ENCODE measurements around the gene TAF11L8. TPM values are rescaled to one million over a fixed set of nuclear protein-coding genes. Genes with fewer than 3 reads are reported as not detected.
"Not testable (repeated sequence)": the region's sequence is repeated elsewhere in the genome, so short reads cannot be mapped to it uniquely, and the experiment has no call there.

The TAF11L8 gene
- total and polyA plus RNA-seq, 4 donors: not detected

GRCh38 chr5:17604951-17605350, 14.2 kb upstream of the TAF11L8 start:
- Histone ChIP-seq H3K9ac (ENCODE audit: low read depth in 1 of 2, low read length in 2 of 2) (no peak overlapping the region), H3K4me1 (ENCODE audit: control insufficient read depth in 4 of 4, insufficient read depth in 4 of 4, low read length in 3 of 4) (no peaks in the 10 kb centered on the region), H3K4me3 (ENCODE audit: low read depth in 1 of 3, low read length in 3 of 3) (no peak overlapping the region), H3K9me3 (ENCODE audit: control insufficient read depth in 4 of 4, low read length in 3 of 4) (no peaks in the 10 kb centered on the region), H3K27ac (ENCODE audit: low read depth in 1 of 2, low read length in 2 of 2) (no peak overlapping the region), H3K36me3 (ENCODE audit: control insufficient read depth in 4 of 4, insufficient read depth in 3 of 4, low read depth in 1 of 4, low read length in 3 of 4) (no peaks in the 10 kb centered on the region), H3K27me3 (ENCODE audit: control insufficient read depth in 4 of 4, insufficient read depth in 4 of 4, low read length in 3 of 4) (peaks cover 0 to 2% (median 0%) of the 10 kb centered on the region in 4 donors)
- DNase-seq (ENCODE audit: low spot score): no peak
- TF ChIP-seq FOXA2 (IDR thresholded peaks at IDR 0.05) (no peak), ZBTB33 (IDR thresholded peaks at IDR 0.05) (no peak), YY1 (IDR thresholded peaks at IDR 0.05) (no peak), JUND (IDR thresholded peaks at IDR 0.05) (no peak), CTCF (IDR thresholded peaks at IDR 0.05; ENCODE audit: low read depth, low read length, missing input control) (no peak), RAD21 (IDR thresholded peaks at IDR 0.05) (no peak), ATF3 (IDR thresholded peaks at IDR 0.05) (no peak), NR2F2 (IDR thresholded peaks at IDR 0.05) (no peak), TAF1 (conservative IDR thresholded peaks at IDR 0.05) (no peak)
- 89% methylated on average over 14 of the region's 14 CpGs for WGBS

- not testable (repeated sequence) for H3K27me3 ChIP-seq (ENCODE audit: control insufficient read depth in 4 of 4, insufficient read depth in 4 of 4, low read length in 3 of 4); DNase-seq (ENCODE audit: low spot score); H3K36me3 ChIP-seq (ENCODE audit: control insufficient read depth in 4 of 4, insufficient read depth in 3 of 4, low read depth in 1 of 4, low read length in 3 of 4); H3K4me1 ChIP-seq (ENCODE audit: control insufficient read depth in 4 of 4, insufficient read depth in 4 of 4, low read length in 3 of 4); H3K9ac ChIP-seq (ENCODE audit: low read depth in 1 of 2, low read length in 2 of 2); H3K9me3 ChIP-seq (ENCODE audit: control insufficient read depth in 4 of 4, low read length in 3 of 4); H3K27ac ChIP-seq (ENCODE audit: low read depth in 1 of 2, low read length in 2 of 2); H3K4me3 ChIP-seq (ENCODE audit: low read depth in 1 of 3, low read length in 3 of 3)
- 61% methylated on average over 6 of the region's 6 CpGs for WGBS
Measured at GRCh38 chr5:17603880-17604279, 13.1 kb upstream of the TAF11L8 start, which contains the start of gene TAF11L11. Gene TAF11L11, plus strand, starts transcription at chr5:17604183.

GRCh38 chr5:17597728-17598127, 7.0 kb upstream of the TAF11L8 start, which contains the start of gene TAF11L10:
Gene TAF11L10, minus strand, starts transcription at chr5:17597828.
- not testable (repeated sequence) for H3K4me1 ChIP-seq (ENCODE audit: control insufficient read depth in 4 of 4, insufficient read depth in 4 of 4, low read length in 3 of 4); DNase-seq (ENCODE audit: low spot score); H3K9ac ChIP-seq (ENCODE audit: low read depth in 1 of 2, low read length in 2 of 2); H3K27me3 ChIP-seq (ENCODE audit: control insufficient read depth in 4 of 4, insufficient read depth in 4 of 4, low read length in 3 of 4); H3K27ac ChIP-seq (ENCODE audit: low read depth in 1 of 2, low read length in 2 of 2); H3K4me3 ChIP-seq (ENCODE audit: low read depth in 1 of 3, low read length in 3 of 3); H3K36me3 ChIP-seq (ENCODE audit: control insufficient read depth in 4 of 4, insufficient read depth in 3 of 4, low read depth in 1 of 4, low read length in 3 of 4); H3K9me3 ChIP-seq (ENCODE audit: control insufficient read depth in 4 of 4, low read length in 3 of 4)
- WGBS: no CpG with 5 or more reads among the region's 15 CpGs

GRCh38 chr5:17594255-17594654, 3.5 kb upstream of the TAF11L8 start, which contains the start of gene TAF11L9:
Gene TAF11L9, minus strand, starts transcription at chr5:17594394.
- not testable (repeated sequence) for H3K27ac ChIP-seq (ENCODE audit: low read depth in 1 of 2, low read length in 2 of 2); H3K4me3 ChIP-seq (ENCODE audit: low read depth in 1 of 3, low read length in 3 of 3); DNase-seq (ENCODE audit: low spot score); H3K27me3 ChIP-seq (ENCODE audit: control insufficient read depth in 4 of 4, insufficient read depth in 4 of 4, low read length in 3 of 4); H3K4me1 ChIP-seq (ENCODE audit: control insufficient read depth in 4 of 4, insufficient read depth in 4 of 4, low read length in 3 of 4); H3K9me3 ChIP-seq (ENCODE audit: control insufficient read depth in 4 of 4, low read length in 3 of 4); H3K9ac ChIP-seq (ENCODE audit: low read depth in 1 of 2, low read length in 2 of 2); H3K36me3 ChIP-seq (ENCODE audit: control insufficient read depth in 4 of 4, insufficient read depth in 3 of 4, low read depth in 1 of 4, low read length in 3 of 4)
- WGBS: 92% methylated on average over 10 of the region's 15 CpGs

GRCh38 chr5:17585658-17586057, 5.1 kb downstream of the TAF11L8 start, which contains the start of gene TAF11L7:
Gene TAF11L7, minus strand, starts transcription at chr5:17585758.
- no CpG with 5 or more reads among the region's 16 CpGs for WGBS
- H3K36me3 ChIP-seq (ENCODE audit: control insufficient read depth in 4 of 4, insufficient read depth in 3 of 4, low read depth in 1 of 4, low read length in 3 of 4); H3K9ac ChIP-seq (ENCODE audit: low read depth in 1 of 2, low read length in 2 of 2); DNase-seq (ENCODE audit: low spot score); H3K27ac ChIP-seq (ENCODE audit: low read depth in 1 of 2, low read length in 2 of 2); H3K4me1 ChIP-seq (ENCODE audit: control insufficient read depth in 4 of 4, insufficient read depth in 4 of 4, low read length in 3 of 4); H3K4me3 ChIP-seq (ENCODE audit: low read depth in 1 of 3, low read length in 3 of 3); H3K9me3 ChIP-seq (ENCODE audit: control insufficient read depth in 4 of 4, low read length in 3 of 4); H3K27me3 ChIP-seq (ENCODE audit: control insufficient read depth in 4 of 4, insufficient read depth in 4 of 4, low read length in 3 of 4): not testable (repeated sequence)
